RWPE2 (cell line): ENCODE data around the gene SRL.
A peak's percentile ranks its signal among the peaks of the same experiment; 100 is the strongest.

Experiments
- ATAC-seq: fragments of 200-7000 bp; cut with Tn5 transposase; 3 replicates; pipeline ENCODE4 v1.9.1; 2021; ENCODE audit warnings: low read depth
- DNase-seq: peaks from one replicate; pipeline ENCODE4 v3.0.0-alpha.2; 2020; ENCODE audit warnings: low spot score
- H3K27ac ChIP-seq: fragments of 450-650 bp; 2 replicates; pipeline ENCODE4 v1.5.1; 2017; ENCODE audit warnings: mild to moderate bottlenecking; ENCODE audit not compliant: poor library complexity, severe bottlenecking
- H3K27me3 ChIP-seq: fragments of 250-450 bp; sonication (Bioruptor Pico); 2 replicates; pipeline ENCODE4 v1.5.1; 2021; ENCODE audit warnings: mild to moderate bottlenecking, moderate library complexity; ENCODE audit not compliant: insufficient read depth, poor library complexity, severe bottlenecking
- H3K36me3 ChIP-seq: fragments of 250-450 bp; sonication (Bioruptor Pico); 2 replicates; pipeline ENCODE4 v1.5.1; 2020; ENCODE audit warnings: low read depth, mild to moderate bottlenecking, moderate library complexity
- H3K4me1 ChIP-seq: fragments of 250-450 bp; sonication (Bioruptor Pico); 2 replicates; pipeline ENCODE4 v1.5.1; 2021; ENCODE audit warnings: mild to moderate bottlenecking, moderate library complexity; ENCODE audit not compliant: insufficient read depth, poor library complexity, severe bottlenecking
- H3K4me3 ChIP-seq: fragments of 250-450 bp; sonication (Bioruptor Pico); 2 replicates; pipeline ENCODE4 v1.5.1; 2021; ENCODE audit warnings: mild to moderate bottlenecking, moderate library complexity; ENCODE audit not compliant: severe bottlenecking
- H3K9me3 ChIP-seq: fragments of 250-450 bp; sonication (Bioruptor Pico); 2 replicates; pipeline ENCODE4 v1.5.1; 2021; ENCODE audit warnings: mild to moderate bottlenecking, moderate library complexity; ENCODE audit not compliant: severe bottlenecking
- TF ChIP-seq, protein P1 (sequence below): fragments of 450-650 bp; IDR thresholded peaks from one replicate; pipeline ENCODE4 v1.5.1; 2017; ENCODE audit warnings: mild to moderate bottlenecking, moderate library complexity; ENCODE audit not compliant: poor library complexity, severe bottlenecking

Gene SRL

DNA sequence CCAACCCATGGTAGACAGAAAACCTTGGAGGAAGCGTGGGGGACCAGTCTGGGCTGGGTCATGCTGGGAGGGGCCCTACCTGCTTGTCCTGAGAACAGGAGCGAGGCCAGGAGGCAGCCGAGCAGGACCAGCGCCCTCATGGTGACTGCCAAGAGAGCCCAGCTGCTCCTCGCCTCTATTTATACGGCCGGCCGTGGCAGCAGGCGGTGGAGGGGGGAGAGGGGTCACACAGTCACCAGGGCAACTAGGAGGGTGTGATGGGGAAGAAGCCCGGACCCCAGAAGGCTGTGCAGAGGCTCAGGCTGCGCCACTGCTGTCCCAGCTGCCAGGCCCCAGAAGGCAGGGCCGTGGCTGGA, at the start of gene SRL:
SRL (minus strand) TSS at position 153 of the 356 bp plus-strand sequence; CDS start at position 140, 13 bp downstream.
- H3K4me3 ChIP-seq, result no peak within 1 kb of the TSS
- H3K9me3 ChIP-seq, result no peaks in the 10 kb centered on the region
- H3K36me3 ChIP-seq, result no peaks in the 10 kb centered on the region
- DNase-seq (no peak), ATAC-seq (no peak)
- H3K27ac ChIP-seq, result no peak within 1 kb of the TSS
- H3K4me1 ChIP-seq, result no peaks in the 10 kb centered on the region
- TF ChIP-seq, protein P1, sequence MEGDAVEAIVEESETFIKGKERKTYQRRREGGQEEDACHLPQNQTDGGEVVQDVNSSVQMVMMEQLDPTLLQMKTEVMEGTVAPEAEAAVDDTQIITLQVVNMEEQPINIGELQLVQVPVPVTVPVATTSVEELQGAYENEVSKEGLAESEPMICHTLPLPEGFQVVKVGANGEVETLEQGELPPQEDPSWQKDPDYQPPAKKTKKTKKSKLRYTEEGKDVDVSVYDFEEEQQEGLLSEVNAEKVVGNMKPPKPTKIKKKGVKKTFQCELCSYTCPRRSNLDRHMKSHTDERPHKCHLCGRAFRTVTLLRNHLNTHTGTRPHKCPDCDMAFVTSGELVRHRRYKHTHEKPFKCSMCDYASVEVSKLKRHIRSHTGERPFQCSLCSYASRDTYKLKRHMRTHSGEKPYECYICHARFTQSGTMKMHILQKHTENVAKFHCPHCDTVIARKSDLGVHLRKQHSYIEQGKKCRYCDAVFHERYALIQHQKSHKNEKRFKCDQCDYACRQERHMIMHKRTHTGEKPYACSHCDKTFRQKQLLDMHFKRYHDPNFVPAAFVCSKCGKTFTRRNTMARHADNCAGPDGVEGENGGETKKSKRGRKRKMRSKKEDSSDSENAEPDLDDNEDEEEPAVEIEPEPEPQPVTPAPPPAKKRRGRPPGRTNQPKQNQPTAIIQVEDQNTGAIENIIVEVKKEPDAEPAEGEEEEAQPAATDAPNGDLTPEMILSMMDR, result no peak
- no peaks in the 10 kb centered on the region for H3K27me3 ChIP-seq

DNA sequence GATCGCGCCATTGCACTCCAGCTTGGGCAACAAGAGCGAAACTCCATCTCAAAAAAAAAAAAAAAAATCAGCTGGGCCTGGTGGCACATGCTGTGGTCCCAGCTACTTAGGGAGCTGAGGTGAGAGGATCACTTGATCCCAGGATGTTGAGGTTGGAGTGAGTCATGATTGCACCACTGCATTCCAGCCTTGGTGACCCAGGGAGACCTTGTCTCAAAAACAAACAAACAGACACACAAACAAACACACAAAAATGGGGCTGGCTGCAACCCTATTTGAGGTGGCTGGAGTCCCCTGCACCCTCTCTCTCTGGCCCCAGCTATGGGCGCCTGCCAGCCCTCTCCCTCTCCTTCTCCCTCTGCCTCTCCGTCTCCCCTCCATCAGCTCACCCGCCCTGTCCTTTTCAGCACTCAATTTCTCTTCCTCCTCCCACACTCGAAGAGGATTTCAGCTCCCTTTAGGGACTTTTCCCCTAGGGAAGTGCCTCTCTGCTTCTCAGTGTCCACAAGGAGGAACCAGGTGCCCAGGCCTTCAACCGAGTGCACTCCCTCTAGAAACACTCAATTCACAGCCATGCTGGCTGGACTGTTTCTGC, 48.5 kb upstream of the SRL start:
- peak overlapping the region; percentile 69 for H3K27ac ChIP-seq
- H3K9me3 ChIP-seq, result no peaks in the 10 kb centered on the region
- no peaks in the 10 kb centered on the region for H3K27me3 ChIP-seq
- H3K4me1 ChIP-seq, result peaks cover 36% of the 10 kb centered on the region
- no peak overlapping the region for H3K4me3 ChIP-seq
- H3K36me3 ChIP-seq, result no peaks in the 10 kb centered on the region
- ATAC-seq (peak; percentile 45), DNase-seq (no peak)
- TF ChIP-seq, protein P1, result peak; percentile 58

DNA sequence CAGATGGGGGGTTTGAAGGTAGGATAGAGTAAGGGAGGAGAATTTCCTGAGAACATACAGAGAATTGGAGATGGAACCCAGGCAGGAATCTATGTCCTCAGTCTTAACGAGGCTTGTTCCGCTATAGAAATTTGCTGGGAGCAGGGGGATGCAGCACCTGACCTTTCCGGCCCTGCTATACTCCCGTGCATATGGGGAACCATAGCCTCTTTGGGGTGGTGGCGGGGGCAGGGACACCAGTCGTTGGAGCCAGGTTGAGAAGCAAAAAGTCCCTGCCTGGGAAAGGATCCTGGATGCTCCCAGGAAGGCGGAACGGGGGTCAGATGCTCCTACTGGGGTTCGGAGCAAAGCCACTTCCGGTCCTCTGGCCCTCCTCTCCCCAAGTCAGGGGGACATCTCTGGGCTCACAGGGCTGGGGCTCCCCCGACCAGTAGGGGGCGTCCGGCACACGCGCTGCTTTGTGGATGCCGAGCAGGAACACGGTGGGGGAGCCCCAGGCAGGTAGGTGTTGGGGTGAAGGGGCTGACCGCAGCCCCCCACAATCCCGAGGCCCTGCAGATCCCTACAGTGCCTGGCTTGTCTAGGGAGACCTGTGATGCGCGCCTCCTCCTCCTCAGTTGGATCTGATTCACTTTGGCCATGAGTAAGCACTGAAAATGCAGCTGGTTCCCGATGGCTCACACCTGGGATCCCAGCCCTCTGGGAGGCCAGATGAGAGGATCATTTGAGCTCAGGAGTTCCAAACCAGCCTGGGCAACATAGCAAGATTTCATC, 46.5 kb upstream of the SRL start:
- Histone ChIP-seq H3K4me1 (peaks cover 27% of the 10 kb centered on the region), H3K27me3 (no peaks in the 10 kb centered on the region), H3K36me3 (no peaks in the 10 kb centered on the region), H3K9me3 (no peaks in the 10 kb centered on the region), H3K4me3 (no peak overlapping the region), H3K27ac (peak overlapping the region; percentile 69)
- DNase-seq (no peak), ATAC-seq (peak; percentile 77)
- TF ChIP-seq, protein P1, result peak; percentile 92

DNA sequence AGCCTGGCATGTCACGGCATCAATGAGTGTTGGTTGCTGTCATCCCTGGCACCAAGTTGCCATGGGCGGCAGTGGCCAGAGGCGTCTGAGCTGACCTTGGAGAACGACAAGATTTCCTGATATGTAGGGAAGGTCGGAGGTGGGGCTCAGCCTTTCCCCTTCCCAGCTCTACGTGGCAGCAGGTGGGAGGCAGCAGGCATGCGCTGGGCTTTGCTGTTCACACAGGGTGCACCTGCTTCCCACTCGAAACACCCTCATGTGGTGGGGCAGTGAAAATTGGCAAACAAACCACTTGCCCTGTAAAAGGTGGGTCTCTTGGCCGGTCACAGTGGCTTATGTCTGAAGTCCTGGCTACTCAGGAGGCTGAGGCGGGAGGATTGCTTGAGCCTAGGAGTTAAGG, 43.3 kb upstream of the SRL start:
- TF ChIP-seq, protein P1, result no peak

DNA sequence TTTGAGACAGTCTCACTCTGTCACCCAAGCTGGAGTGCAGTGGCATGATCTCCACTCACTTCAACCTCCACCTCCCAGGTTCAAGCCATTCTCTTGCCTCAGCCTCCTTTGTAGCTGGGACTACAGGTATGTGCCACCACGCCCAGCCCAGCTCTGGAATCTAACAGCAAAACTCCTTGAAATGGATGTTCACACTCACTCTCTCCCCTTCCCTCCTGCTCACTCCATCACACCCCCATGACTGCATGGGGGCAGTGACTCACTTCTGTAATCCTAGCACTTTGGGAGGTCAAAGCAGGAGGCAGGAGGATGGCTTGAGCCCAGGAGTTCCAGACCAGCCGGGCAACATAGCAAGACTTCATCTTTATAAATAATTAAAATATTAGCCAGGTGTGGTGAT, 42.1 kb upstream of the SRL start:
- Histone ChIP-seq H3K27ac (no peak overlapping the region), H3K4me3 (no peak overlapping the region), H3K9me3 (no peaks in the 10 kb centered on the region), H3K36me3 (peaks cover 3% of the 10 kb centered on the region), H3K4me1 (peaks cover 7% of the 10 kb centered on the region), H3K27me3 (no peaks in the 10 kb centered on the region)
- peak; percentile 43 for ATAC-seq
- DNase-seq, result no peak
- TF ChIP-seq, protein P1, result no peak

More for the DNA sequence above, 43.3 kb upstream of the SRL start:
- H3K9me3 ChIP-seq, result no peaks in the 10 kb centered on the region
- H3K27me3 ChIP-seq, result no peaks in the 10 kb centered on the region
- no peak overlapping the region for H3K4me3 ChIP-seq
- no peak overlapping the region for H3K27ac ChIP-seq
- ATAC-seq, result no peak
- H3K36me3 ChIP-seq, result peaks cover 3% of the 10 kb centered on the region
- peaks cover 18% of the 10 kb centered on the region for H3K4me1 ChIP-seq
- DNase-seq, result no peak
